ENCODE results near the gene CDC42BPA. TPM values are rescaled to one million over a fixed set of nuclear protein-coding genes. Genes with fewer than 3 reads are reported as not detected.

CDC42BPA gene
- total RNA-seq, 1 experiment from 2014 or later = 102 TPM

- peaks cover 3% of the 10 kb centered on the region for H3K9me3 Mint-ChIP-seq (ENCODE audit: unreplicated experiment)
- ChIA-PET POLR2A (interaction anchor here (1.3 to 1.4 kb wide), 2 partner anchors 73 to 373 kb away, joined by 3 to 5 read pairs; no protein-coding TSS in a partner anchor), CTCF (interaction anchor here (0.6 kb wide), 2 partner anchors 26 to 41 kb away, joined by 3 to 4 read pairs; no protein-coding TSS in a partner anchor)
- TF ChIP-seq CTCF (IDR thresholded peaks at IDR 0.05; ENCODE audit: unreplicated experiment) = no peak
- peak; percentile 16 for DNase-seq (ENCODE audit: unreplicated experiment)
- intact Hi-C loops (cut with micrococcal nuclease) = no loop called here
- H3K36me3 Mint-ChIP-seq (ENCODE audit: insufficient read depth, unreplicated experiment) = no peaks in the 10 kb centered on the region
- H3K4me3 Mint-ChIP-seq (ENCODE audit: unreplicated experiment) = no peak overlapping the region
- no peaks in the 10 kb centered on the region for H3K27me3 Mint-ChIP-seq (ENCODE audit: insufficient read depth, unreplicated experiment)
- BruUV-seq (replicated peaks) = no TSS peak
- H3K4me1 Mint-ChIP-seq (ENCODE audit: insufficient read depth, unreplicated experiment) = peaks cover 58% of the 10 kb centered on the region
- peak overlapping the region; percentile 1 for H3K27ac Mint-ChIP-seq (ENCODE audit: low read depth, unreplicated experiment)
These were observed 375.1 kb downstream of the CDC42BPA start for GRCh38 chr1:226943156-226943555.

GRCh38 chr1:226942392-226942791 lies 375.9 kb downstream of the CDC42BPA start:
- Mint-ChIP-seq H3K4me3 (ENCODE audit: unreplicated experiment) (peak overlapping the region; percentile 92), H3K36me3 (ENCODE audit: insufficient read depth, unreplicated experiment) (no peaks in the 10 kb centered on the region), H3K27me3 (ENCODE audit: insufficient read depth, unreplicated experiment) (no peaks in the 10 kb centered on the region), H3K9me3 (ENCODE audit: unreplicated experiment) (no peaks in the 10 kb centered on the region), H3K4me1 (ENCODE audit: insufficient read depth, unreplicated experiment) (peaks cover 58% of the 10 kb centered on the region), H3K27ac (ENCODE audit: low read depth, unreplicated experiment) (no peak overlapping the region)
- CTCF ChIA-PET = interaction anchor here (0.6 kb wide), 1 partner anchor 64 kb away, joined by 3 read pairs; no protein-coding TSS in a partner anchor
- intact Hi-C loops (cut with micrococcal nuclease) = no loop called here
- POLR2A ChIA-PET = interaction anchor here (0.6 to 1.4 kb wide), 4 partner anchors 32 to 446 kb away, joined by 3 to 4 read pairs (median 3); no protein-coding TSS in a partner anchor
- no peak for TF ChIP-seq CTCF (IDR thresholded peaks at IDR 0.05; ENCODE audit: unreplicated experiment)
- no peak for DNase-seq (ENCODE audit: unreplicated experiment)
- no TSS peak for BruUV-seq (replicated peaks)

- Mint-ChIP-seq H3K9me3 (ENCODE audit: unreplicated experiment) (no peaks in the 10 kb centered on the region), H3K4me3 (ENCODE audit: unreplicated experiment) (peak overlapping the region; percentile 92), H3K27ac (ENCODE audit: low read depth, unreplicated experiment) (peak overlapping the region; percentile 93), H3K36me3 (ENCODE audit: insufficient read depth, unreplicated experiment) (no peaks in the 10 kb centered on the region), H3K4me1 (ENCODE audit: insufficient read depth, unreplicated experiment) (peaks cover 43% of the 10 kb centered on the region), H3K27me3 (ENCODE audit: insufficient read depth, unreplicated experiment) (no peaks in the 10 kb centered on the region)
- intact Hi-C loops (cut with micrococcal nuclease) = loop anchor here (1.0 kb wide), 1 partner anchor 497 kb away; no protein-coding TSS in a partner anchor
- TF ChIP-seq CTCF (IDR thresholded peaks at IDR 0.05; ENCODE audit: unreplicated experiment) = no peak
- no peak for DNase-seq (ENCODE audit: unreplicated experiment)
- BruUV-seq (replicated peaks) = no TSS peak
- ChIA-PET CTCF (interaction anchor here (0.6 to 1.4 kb wide), 7 partner anchors 31 to 510 kb away, joined by 3 to 4 read pairs (median 3); no protein-coding TSS in a partner anchor), POLR2A (interaction anchor here (0.5 to 5.0 kb wide), 35 partner anchors 9 to 1546 kb away, joined by 3 to 47 read pairs (median 4); partner anchors contain the start of gene PSEN2)
These were observed 377.6 kb downstream of the CDC42BPA start for GRCh38 chr1:226940806-226941067.

- BruUV-seq (replicated peaks) = no TSS peak
- POLR2A ChIA-PET = interaction anchor here (0.5 to 5.0 kb wide), 48 partner anchors 9 to 1546 kb away, joined by 3 to 47 read pairs (median 4); partner anchors contain the start of gene PSEN2
These were observed 378.1 kb downstream of the CDC42BPA start, which contains the start of gene COQ8A for GRCh38 chr1:226940029-226940805. TSS of gene COQ8A (plus strand) at chr1:226940294. CDS start at chr1:226961386, 21,092 bp downstream.

More at GRCh38 chr1:226940029-226940805, 378.1 kb downstream of the CDC42BPA start, which contains the start of gene COQ8A:
- Mint-ChIP-seq H3K27ac (ENCODE audit: low read depth, unreplicated experiment) (peak within 1 kb of the TSS; percentile 93), H3K36me3 (ENCODE audit: insufficient read depth, unreplicated experiment) (no peaks in the 10 kb centered on the region), H3K9me3 (ENCODE audit: unreplicated experiment) (peaks cover 2% of the 10 kb centered on the region), H3K4me1 (ENCODE audit: insufficient read depth, unreplicated experiment) (peaks cover 43% of the 10 kb centered on the region), H3K4me3 (ENCODE audit: unreplicated experiment) (peak within 1 kb of the TSS; percentile 92), H3K27me3 (ENCODE audit: insufficient read depth, unreplicated experiment) (no peaks in the 10 kb centered on the region)
- intact Hi-C loops (cut with micrococcal nuclease) = loop anchor here (1.0 kb wide), 1 partner anchor 497 kb away; no protein-coding TSS in a partner anchor
- CTCF ChIA-PET = interaction anchor here (0.6 to 1.4 kb wide), 8 partner anchors 31 to 509 kb away, joined by 3 to 5 read pairs (median 4); no protein-coding TSS in a partner anchor
- TF ChIP-seq CTCF (IDR thresholded peaks at IDR 0.05; ENCODE audit: unreplicated experiment) = no peak
- peak; percentile 100 for DNase-seq (ENCODE audit: unreplicated experiment)
